WTC11 (cell line): ENCODE measurements around the gene SAT2. TPM values are rescaled to one million over a fixed set of nuclear protein-coding genes. Genes with fewer than 3 reads are reported as not detected.

ENCODE experiments used
- CREB1 ChIP-seq: sonication (generic); formaldehyde crosslinking; IDR thresholded peaks from 2 replicates; pipeline ENCODE4 v1.8.0; 2023; ENCODE audit warnings: mild to moderate bottlenecking, missing genetic modification reagents
- CREM ChIP-seq: sonication (generic); formaldehyde crosslinking; IDR thresholded peaks from 2 replicates; pipeline ENCODE4 v1.8.1; 2022; ENCODE audit warnings: mild to moderate bottlenecking, missing genetic modification reagents, moderate library complexity
- ESRRA ChIP-seq: sonication (generic); formaldehyde crosslinking; IDR thresholded peaks from 2 replicates; pipeline ENCODE4 v1.8.1; 2022; ENCODE audit warnings: mild to moderate bottlenecking, missing genetic modification reagents, borderline replicate concordance
- HMGA2 ChIP-seq: fragments of 250-450 bp; sonication (Bioruptor Pico); IDR thresholded peaks from 2 replicates; pipeline ENCODE4 v1.4.0; 2021; ENCODE audit warnings: mild to moderate bottlenecking, moderate library complexity
- IRF2 ChIP-seq: sonication (generic); formaldehyde crosslinking; IDR thresholded peaks from 2 replicates; pipeline ENCODE4 v1.8.0; 2022; ENCODE audit warnings: low read depth, missing genetic modification reagents, borderline replicate concordance
- JAZF1 ChIP-seq: fragments of 250-450 bp; sonication (Bioruptor Pico); IDR thresholded peaks from 2 replicates; pipeline ENCODE4 v1.9.0; 2021; ENCODE audit warnings: moderate library complexity, mild to moderate bottlenecking, inconsistent platforms
- MXD4 ChIP-seq: fragments of 250-450 bp; sonication (Bioruptor Pico); IDR thresholded peaks from 2 replicates; pipeline ENCODE4 v1.8.0; 2021; ENCODE audit warnings: mild to moderate bottlenecking, moderate library complexity, borderline replicate concordance
- NR2C2 ChIP-seq: sonication (generic); formaldehyde crosslinking; IDR thresholded peaks from 2 replicates; pipeline ENCODE4 v1.8.0; 2022; ENCODE audit warnings: mild to moderate bottlenecking, missing genetic modification reagents
- RORB ChIP-seq: fragments of 250-450 bp; sonication (Bioruptor Pico); IDR thresholded peaks from 2 replicates; pipeline ENCODE4 v1.9.0; 2021; ENCODE audit warnings: mild to moderate bottlenecking
- SOX15 ChIP-seq: fragments of 250-450 bp; sonication (Bioruptor Pico); IDR thresholded peaks from 2 replicates; pipeline ENCODE4 v1.9.0; 2021; ENCODE audit warnings: mild to moderate bottlenecking
- ZNF121 ChIP-seq: sonication (generic); formaldehyde crosslinking; IDR thresholded peaks from 2 replicates; pipeline ENCODE4 v1.8.0; 2023; ENCODE audit warnings: missing genetic modification reagents
- total RNA-seq: library from RNA; stranded (reverse); gene quantifications from 3 replicates; pipeline ENCODE4 v1.2.3, GENCODE V29; 2021
- TF ChIP-seq, protein P1 (sequence below): sonication (generic); formaldehyde crosslinking; IDR thresholded peaks from 2 replicates; pipeline ENCODE4 v1.8.0; 2023; ENCODE audit warnings: missing genetic modification reagents, mild to moderate bottlenecking, borderline replicate concordance
- TF ChIP-seq, protein P2 (sequence below): fragments of 250-450 bp; sonication (Bioruptor Pico); IDR thresholded peaks from 2 replicates; pipeline ENCODE4 v1.9.0; 2021; ENCODE audit warnings: mild to moderate bottlenecking
- TF ChIP-seq, protein P3 (sequence below): sonication (generic); formaldehyde crosslinking; IDR thresholded peaks from 2 replicates; pipeline ENCODE4 v1.8.0; 2023; ENCODE audit warnings: missing genetic modification reagents
- TF ChIP-seq, protein P4 (sequence below): fragments of 250-450 bp; sonication (Bioruptor Pico); IDR thresholded peaks from 2 replicates; pipeline ENCODE4 v1.9.0; 2021; ENCODE audit warnings: mild to moderate bottlenecking, borderline replicate concordance
- TF ChIP-seq, protein P5 (sequence below): fragments of 200-600 bp; IDR thresholded peaks from 2 replicates; pipeline ENCODE4 v1.8.0; 2022; ENCODE audit warnings: antibody characterized with exemption
- TF ChIP-seq, protein P6 (sequence below): sonication (generic); formaldehyde crosslinking; IDR thresholded peaks from 2 replicates; pipeline ENCODE4 v1.8.1; 2023; ENCODE audit warnings: mild to moderate bottlenecking, moderate library complexity, missing genetic modification reagents
- TF ChIP-seq, protein P7 (sequence below): sonication (generic); formaldehyde crosslinking; conservative IDR thresholded peaks from 2 replicates; pipeline ENCODE4 v1.8.1; 2022; ENCODE audit warnings: mild to moderate bottlenecking, missing genetic modification reagents

The SAT2 gene
- total RNA-seq, 1 experiment from 2014 or later = 75.8 TPM

DNA sequence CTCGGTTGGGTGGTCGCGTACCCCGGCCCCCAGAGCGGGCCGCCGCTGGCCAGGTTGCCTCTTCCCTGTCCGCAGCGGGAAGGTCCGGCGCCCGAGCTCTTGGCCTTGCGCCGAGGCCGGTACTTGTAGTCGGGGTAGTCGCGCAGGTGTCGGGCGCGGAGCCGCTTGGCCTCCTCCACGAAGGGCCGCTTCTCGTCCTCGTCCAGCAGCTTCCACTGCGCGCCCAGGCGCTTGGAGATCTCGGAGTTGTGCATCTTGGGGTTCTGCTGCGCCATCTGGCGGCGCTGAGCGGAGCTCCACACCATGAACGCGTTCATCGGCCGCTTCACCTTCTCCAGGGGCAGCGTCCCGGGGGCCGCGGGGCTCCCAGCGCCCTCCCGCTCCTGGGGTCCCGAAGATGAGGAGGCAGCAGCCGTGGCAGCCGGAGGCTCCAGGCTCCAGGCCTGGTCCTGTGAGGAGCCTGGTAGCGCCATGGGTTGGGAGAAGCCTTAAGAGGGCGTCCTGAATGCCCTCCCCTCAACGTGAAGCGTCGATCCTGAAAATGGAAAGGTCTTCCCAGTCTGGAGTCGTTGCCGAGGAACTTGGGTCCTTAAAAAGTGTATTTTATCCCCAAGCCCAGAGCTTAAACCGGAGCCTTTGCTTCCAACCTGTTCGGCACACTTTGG, 38.3 kb downstream of the SAT2 start (continued):
- TF ChIP-seq, protein P1, sequence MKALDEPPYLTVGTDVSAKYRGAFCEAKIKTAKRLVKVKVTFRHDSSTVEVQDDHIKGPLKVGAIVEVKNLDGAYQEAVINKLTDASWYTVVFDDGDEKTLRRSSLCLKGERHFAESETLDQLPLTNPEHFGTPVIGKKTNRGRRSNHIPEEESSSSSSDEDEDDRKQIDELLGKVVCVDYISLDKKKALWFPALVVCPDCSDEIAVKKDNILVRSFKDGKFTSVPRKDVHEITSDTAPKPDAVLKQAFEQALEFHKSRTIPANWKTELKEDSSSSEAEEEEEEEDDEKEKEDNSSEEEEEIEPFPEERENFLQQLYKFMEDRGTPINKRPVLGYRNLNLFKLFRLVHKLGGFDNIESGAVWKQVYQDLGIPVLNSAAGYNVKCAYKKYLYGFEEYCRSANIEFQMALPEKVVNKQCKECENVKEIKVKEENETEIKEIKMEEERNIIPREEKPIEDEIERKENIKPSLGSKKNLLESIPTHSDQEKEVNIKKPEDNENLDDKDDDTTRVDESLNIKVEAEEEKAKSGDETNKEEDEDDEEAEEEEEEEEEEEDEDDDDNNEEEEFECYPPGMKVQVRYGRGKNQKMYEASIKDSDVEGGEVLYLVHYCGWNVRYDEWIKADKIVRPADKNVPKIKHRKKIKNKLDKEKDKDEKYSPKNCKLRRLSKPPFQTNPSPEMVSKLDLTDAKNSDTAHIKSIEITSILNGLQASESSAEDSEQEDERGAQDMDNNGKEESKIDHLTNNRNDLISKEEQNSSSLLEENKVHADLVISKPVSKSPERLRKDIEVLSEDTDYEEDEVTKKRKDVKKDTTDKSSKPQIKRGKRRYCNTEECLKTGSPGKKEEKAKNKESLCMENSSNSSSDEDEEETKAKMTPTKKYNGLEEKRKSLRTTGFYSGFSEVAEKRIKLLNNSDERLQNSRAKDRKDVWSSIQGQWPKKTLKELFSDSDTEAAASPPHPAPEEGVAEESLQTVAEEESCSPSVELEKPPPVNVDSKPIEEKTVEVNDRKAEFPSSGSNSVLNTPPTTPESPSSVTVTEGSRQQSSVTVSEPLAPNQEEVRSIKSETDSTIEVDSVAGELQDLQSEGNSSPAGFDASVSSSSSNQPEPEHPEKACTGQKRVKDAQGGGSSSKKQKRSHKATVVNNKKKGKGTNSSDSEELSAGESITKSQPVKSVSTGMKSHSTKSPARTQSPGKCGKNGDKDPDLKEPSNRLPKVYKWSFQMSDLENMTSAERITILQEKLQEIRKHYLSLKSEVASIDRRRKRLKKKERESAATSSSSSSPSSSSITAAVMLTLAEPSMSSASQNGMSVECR (CRISPR knock-in tag) = peak; percentile 9; the same call in 1 of the 2 replicates
- TF ChIP-seq CREM (CRISPR knock-in tag) (no peak), ESRRA (CRISPR knock-in tag) (no peak), ZNF121 (CRISPR knock-in tag) (no peak), MXD4 (no peak), JAZF1 (CRISPR knock-in tag) (no peak), NR2C2 (no peak), HMGA2 (CRISPR knock-in tag) (no peak), CREB1 (no peak), SOX15 (CRISPR knock-in tag) (no peak), IRF2 (CRISPR knock-in tag) (no peak), RORB (CRISPR knock-in tag) (no peak)
- TF ChIP-seq, protein P2, sequence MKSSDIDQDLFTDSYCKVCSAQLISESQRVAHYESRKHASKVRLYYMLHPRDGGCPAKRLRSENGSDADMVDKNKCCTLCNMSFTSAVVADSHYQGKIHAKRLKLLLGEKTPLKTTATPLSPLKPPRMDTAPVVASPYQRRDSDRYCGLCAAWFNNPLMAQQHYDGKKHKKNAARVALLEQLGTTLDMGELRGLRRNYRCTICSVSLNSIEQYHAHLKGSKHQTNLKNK (CRISPR knock-in tag) = no peak
- TF ChIP-seq, protein P3, sequence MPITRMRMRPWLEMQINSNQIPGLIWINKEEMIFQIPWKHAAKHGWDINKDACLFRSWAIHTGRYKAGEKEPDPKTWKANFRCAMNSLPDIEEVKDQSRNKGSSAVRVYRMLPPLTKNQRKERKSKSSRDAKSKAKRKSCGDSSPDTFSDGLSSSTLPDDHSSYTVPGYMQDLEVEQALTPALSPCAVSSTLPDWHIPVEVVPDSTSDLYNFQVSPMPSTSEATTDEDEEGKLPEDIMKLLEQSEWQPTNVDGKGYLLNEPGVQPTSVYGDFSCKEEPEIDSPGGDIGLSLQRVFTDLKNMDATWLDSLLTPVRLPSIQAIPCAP (CRISPR knock-in tag) = no peak
- TF ChIP-seq, protein P4, sequence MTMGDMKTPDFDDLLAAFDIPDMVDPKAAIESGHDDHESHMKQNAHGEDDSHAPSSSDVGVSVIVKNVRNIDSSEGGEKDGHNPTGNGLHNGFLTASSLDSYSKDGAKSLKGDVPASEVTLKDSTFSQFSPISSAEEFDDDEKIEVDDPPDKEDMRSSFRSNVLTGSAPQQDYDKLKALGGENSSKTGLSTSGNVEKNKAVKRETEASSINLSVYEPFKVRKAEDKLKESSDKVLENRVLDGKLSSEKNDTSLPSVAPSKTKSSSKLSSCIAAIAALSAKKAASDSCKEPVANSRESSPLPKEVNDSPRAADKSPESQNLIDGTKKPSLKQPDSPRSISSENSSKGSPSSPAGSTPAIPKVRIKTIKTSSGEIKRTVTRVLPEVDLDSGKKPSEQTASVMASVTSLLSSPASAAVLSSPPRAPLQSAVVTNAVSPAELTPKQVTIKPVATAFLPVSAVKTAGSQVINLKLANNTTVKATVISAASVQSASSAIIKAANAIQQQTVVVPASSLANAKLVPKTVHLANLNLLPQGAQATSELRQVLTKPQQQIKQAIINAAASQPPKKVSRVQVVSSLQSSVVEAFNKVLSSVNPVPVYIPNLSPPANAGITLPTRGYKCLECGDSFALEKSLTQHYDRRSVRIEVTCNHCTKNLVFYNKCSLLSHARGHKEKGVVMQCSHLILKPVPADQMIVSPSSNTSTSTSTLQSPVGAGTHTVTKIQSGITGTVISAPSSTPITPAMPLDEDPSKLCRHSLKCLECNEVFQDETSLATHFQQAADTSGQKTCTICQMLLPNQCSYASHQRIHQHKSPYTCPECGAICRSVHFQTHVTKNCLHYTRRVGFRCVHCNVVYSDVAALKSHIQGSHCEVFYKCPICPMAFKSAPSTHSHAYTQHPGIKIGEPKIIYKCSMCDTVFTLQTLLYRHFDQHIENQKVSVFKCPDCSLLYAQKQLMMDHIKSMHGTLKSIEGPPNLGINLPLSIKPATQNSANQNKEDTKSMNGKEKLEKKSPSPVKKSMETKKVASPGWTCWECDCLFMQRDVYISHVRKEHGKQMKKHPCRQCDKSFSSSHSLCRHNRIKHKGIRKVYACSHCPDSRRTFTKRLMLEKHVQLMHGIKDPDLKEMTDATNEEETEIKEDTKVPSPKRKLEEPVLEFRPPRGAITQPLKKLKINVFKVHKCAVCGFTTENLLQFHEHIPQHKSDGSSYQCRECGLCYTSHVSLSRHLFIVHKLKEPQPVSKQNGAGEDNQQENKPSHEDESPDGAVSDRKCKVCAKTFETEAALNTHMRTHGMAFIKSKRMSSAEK (CRISPR knock-in tag) = no peak
- TF ChIP-seq, protein P5, sequence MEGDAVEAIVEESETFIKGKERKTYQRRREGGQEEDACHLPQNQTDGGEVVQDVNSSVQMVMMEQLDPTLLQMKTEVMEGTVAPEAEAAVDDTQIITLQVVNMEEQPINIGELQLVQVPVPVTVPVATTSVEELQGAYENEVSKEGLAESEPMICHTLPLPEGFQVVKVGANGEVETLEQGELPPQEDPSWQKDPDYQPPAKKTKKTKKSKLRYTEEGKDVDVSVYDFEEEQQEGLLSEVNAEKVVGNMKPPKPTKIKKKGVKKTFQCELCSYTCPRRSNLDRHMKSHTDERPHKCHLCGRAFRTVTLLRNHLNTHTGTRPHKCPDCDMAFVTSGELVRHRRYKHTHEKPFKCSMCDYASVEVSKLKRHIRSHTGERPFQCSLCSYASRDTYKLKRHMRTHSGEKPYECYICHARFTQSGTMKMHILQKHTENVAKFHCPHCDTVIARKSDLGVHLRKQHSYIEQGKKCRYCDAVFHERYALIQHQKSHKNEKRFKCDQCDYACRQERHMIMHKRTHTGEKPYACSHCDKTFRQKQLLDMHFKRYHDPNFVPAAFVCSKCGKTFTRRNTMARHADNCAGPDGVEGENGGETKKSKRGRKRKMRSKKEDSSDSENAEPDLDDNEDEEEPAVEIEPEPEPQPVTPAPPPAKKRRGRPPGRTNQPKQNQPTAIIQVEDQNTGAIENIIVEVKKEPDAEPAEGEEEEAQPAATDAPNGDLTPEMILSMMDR = peak; percentile 87
- TF ChIP-seq, protein P6, sequence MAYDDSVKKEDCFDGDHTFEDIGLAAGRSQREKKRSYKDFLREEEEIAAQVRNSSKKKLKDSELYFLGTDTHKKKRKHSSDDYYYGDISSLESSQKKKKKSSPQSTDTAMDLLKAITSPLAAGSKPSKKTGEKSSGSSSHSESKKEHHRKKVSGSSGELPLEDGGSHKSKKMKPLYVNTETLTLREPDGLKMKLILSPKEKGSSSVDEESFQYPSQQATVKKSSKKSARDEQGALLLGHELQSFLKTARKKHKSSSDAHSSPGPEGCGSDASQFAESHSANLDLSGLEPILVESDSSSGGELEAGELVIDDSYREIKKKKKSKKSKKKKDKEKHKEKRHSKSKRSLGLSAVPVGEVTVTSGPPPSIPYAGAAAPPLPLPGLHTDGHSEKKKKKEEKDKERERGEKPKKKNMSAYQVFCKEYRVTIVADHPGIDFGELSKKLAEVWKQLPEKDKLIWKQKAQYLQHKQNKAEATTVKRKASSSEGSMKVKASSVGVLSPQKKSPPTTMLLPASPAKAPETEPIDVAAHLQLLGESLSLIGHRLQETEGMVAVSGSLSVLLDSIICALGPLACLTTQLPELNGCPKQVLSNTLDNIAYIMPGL (CRISPR knock-in tag) = peak; percentile 94; the same call in 1 of the 2 replicates
- TF ChIP-seq, protein P7, sequence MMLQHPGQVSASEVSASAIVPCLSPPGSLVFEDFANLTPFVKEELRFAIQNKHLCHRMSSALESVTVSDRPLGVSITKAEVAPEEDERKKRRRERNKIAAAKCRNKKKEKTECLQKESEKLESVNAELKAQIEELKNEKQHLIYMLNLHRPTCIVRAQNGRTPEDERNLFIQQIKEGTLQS = no peak
